ES-I3 (cell line): ENCODE data around the gene LRCH4.

ENCODE experiments used
- H3K36me3 ChIP-seq: 2 replicates; pipeline ENCODE4 v1.6.1; 2013; ENCODE audit warnings: mild to moderate bottlenecking, low read length, control low read depth, moderate library complexity; ENCODE audit not compliant: insufficient read depth
- H3K4me1 ChIP-seq: 2 replicates; pipeline ENCODE4 v1.6.1; 2013; ENCODE audit warnings: mild to moderate bottlenecking, control low read depth, low read length; ENCODE audit not compliant: insufficient read depth
- H3K9ac ChIP-seq: 2 replicates; pipeline ENCODE4 v1.6.1; 2013; ENCODE audit warnings: low read depth, mild to moderate bottlenecking, low read length, moderate library complexity
- H3K9me3 ChIP-seq: 2 replicates; pipeline ENCODE4 v1.6.1; 2013; ENCODE audit warnings: mild to moderate bottlenecking, low read length, moderate library complexity; ENCODE audit not compliant: control insufficient read depth, insufficient read depth

The LRCH4 gene

GRCh38 chr7:100582041-100582579, 3.8 kb downstream of the LRCH4 start:
- Histone ChIP-seq H3K9ac (no peak overlapping the region), H3K4me1 (no peaks in the 10 kb centered on the region; the same call in 1 of the 2 replicates), H3K36me3 (peaks cover 13% of the 10 kb centered on the region; the same call in 1 of the 2 replicates), H3K9me3 (no peaks in the 10 kb centered on the region)

GRCh38 chr7:100580466-100581283, 5.3 kb downstream of the LRCH4 start:
- Histone ChIP-seq H3K9me3 (no peaks in the 10 kb centered on the region), H3K36me3 (peaks cover 13% of the 10 kb centered on the region; the same call in 1 of the 2 replicates), H3K4me1 (no peaks in the 10 kb centered on the region; the same call in 1 of the 2 replicates), H3K9ac (no peak overlapping the region)

- Histone ChIP-seq H3K9me3 (no peaks in the 10 kb centered on the region), H3K4me1 (no peaks in the 10 kb centered on the region; the same call in 1 of the 2 replicates), H3K9ac (no peak overlapping the region), H3K36me3 (peaks cover 13% of the 10 kb centered on the region; the same call in 1 of the 2 replicates)
Observed at GRCh38 chr7:100578246-100579183, 7.4 kb downstream of the LRCH4 start.

- Histone ChIP-seq H3K9me3 (no peaks in the 10 kb centered on the region), H3K36me3 (peaks cover 13% of the 10 kb centered on the region; the same call in 1 of the 2 replicates), H3K4me1 (peaks cover 3% of the 10 kb centered on the region; the same call in 1 of the 2 replicates), H3K9ac (no peak overlapping the region)
Observed at GRCh38 chr7:100577507-100577906, 8.4 kb downstream of the LRCH4 start.

DNA sequence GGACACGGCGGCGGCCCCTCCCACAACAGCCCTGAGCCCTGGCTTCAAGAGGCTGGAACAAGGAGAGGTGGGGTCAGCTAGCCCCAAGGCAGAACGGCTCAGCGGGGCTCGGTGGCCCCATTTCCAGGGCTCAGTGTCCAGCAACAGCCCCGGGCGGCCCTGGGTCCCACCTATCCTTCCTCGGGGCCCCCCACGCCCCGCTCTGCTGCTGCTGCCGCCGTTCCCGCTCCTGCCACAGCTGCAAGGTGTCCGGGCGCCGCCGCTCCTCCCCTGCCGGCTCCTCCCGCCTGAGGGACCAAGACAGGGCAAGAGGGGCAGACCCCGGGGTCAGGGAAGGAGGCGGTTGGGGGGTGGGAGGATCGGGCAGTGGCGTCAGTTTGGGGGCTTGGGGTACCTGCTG, 8.8 kb downstream of the LRCH4 start:
- peaks cover 13% of the 10 kb centered on the region; the same call in 1 of the 2 replicates for H3K36me3 ChIP-seq

GRCh38 chr7:100576384-100576993, 9.4 kb downstream of the LRCH4 start:
- Histone ChIP-seq H3K36me3 (peaks cover 11% of the 10 kb centered on the region; the same call in 1 of the 2 replicates), H3K4me1 (peaks cover 10% of the 10 kb centered on the region; the same call in 1 of the 2 replicates), H3K9me3 (no peaks in the 10 kb centered on the region), H3K9ac (no peak overlapping the region)

More for the DNA sequence above, 8.8 kb downstream of the LRCH4 start:
- Histone ChIP-seq H3K4me1 (peaks cover 5% of the 10 kb centered on the region; the same call in 1 of the 2 replicates), H3K9ac (no peak overlapping the region), H3K9me3 (no peaks in the 10 kb centered on the region)

DNA sequence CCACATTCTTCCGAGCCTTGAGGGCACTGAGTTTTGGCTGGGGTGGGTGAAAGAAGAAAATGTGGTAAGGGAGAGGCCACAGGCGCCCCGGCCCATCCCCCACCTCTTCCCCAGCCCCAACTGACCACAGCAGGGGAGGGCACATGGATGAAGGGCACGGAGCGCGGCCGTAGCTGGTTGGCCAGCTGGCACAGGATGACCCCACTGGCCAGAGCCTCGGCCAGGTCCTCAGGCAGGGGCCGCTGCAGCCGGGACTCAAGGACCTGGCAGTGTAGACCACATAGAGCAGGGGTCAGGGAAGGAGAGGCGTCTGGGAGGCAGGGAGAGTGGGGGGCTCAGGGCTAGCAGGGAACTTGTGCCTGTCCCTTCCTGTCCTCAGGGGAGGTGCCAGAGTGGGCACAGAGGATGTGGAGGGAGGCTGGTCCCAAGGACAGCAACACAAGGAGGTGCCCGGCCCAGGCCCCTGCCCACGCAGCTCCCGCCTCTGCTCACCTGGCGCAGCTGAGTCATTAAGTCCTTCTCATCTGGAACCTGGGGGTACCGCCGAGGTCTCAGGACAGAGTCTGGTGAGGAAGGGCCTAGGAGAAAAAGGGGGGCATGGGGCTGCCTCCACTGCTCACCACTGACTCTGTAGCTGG, 10.1 kb downstream of the LRCH4 start:
- H3K36me3 ChIP-seq, result peaks cover 7% of the 10 kb centered on the region; the same call in 1 of the 2 replicates
- H3K9ac ChIP-seq, result no peak overlapping the region
- H3K4me1 ChIP-seq, result peaks cover 10% of the 10 kb centered on the region; the same call in 1 of the 2 replicates
- no peaks in the 10 kb centered on the region for H3K9me3 ChIP-seq

- peaks cover 10% of the 10 kb centered on the region; the same call in 1 of the 2 replicates for H3K4me1 ChIP-seq
- 0 out of 2 replicates have a peak, but pooled peaks cover 4% of the 10 kb centered on the region for H3K36me3 ChIP-seq
- H3K9ac ChIP-seq, result no peak overlapping the region
- H3K9me3 ChIP-seq, result no peaks in the 10 kb centered on the region
Observed at GRCh38 chr7:100575206-100575631, 10.7 kb downstream of the LRCH4 start.

DNA sequence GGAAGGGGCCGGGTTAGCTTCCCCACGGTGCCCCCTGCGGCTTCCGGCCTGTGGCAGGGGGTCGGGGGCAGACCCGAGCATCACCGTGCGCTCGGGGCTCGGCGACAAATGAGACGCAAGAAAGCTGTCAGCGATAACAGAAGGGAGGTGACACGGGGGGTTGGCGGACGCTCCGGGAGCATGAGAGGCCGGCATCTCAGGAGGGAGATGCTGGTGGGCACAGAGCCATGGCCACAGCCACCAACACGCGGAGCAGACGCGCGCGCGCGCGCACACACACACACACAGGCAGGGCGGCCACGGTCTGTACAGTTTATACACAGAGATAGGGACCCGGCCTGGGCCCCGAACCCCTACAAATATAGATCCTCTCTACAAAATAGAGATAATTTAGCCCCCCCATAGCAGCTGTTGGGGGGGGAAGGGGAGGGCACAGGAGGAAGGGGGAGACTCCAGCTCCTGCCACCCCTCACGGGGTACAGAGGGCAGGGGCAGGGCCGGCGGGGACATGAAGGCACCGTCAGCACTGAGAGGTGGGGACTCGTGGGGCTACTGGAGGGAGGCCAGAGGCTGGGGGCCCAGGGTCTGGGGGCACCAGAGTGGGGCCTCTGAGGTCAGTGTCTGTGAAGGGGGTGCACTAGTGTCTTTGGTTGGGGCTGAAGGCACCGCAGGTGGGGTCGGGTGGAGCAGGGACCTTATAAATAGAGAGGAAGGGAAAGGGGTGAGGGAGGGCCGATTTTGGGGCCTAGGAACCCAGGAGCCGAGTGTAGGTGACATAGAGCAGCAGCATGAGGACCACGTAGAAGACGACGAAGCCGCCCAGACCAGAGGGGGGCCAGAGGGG, 11.3 kb downstream of the LRCH4 start:
- Histone ChIP-seq H3K36me3 (0 out of 2 replicates have a peak, but pooled peaks cover under 1% of the 10 kb centered on the region), H3K4me1 (peaks cover 10% of the 10 kb centered on the region; the same call in 1 of the 2 replicates), H3K9me3 (no peaks in the 10 kb centered on the region), H3K9ac (no peak overlapping the region)

GRCh38 chr7:100573691-100574361, 12.1 kb downstream of the LRCH4 start, which contains the start of gene SAP25:
Gene SAP25, minus strand, starts transcription at chr7:100573900. Its CDS starts 158 bp downstream, at chr7:100573742.
- no peak within 1 kb of the TSS for H3K9ac ChIP-seq
- no peaks in the 10 kb centered on the region for H3K9me3 ChIP-seq
- H3K4me1 ChIP-seq, result peaks cover 15% of the 10 kb centered on the region; the same call in 1 of the 2 replicates
- no peaks in the 10 kb centered on the region for H3K36me3 ChIP-seq

DNA sequence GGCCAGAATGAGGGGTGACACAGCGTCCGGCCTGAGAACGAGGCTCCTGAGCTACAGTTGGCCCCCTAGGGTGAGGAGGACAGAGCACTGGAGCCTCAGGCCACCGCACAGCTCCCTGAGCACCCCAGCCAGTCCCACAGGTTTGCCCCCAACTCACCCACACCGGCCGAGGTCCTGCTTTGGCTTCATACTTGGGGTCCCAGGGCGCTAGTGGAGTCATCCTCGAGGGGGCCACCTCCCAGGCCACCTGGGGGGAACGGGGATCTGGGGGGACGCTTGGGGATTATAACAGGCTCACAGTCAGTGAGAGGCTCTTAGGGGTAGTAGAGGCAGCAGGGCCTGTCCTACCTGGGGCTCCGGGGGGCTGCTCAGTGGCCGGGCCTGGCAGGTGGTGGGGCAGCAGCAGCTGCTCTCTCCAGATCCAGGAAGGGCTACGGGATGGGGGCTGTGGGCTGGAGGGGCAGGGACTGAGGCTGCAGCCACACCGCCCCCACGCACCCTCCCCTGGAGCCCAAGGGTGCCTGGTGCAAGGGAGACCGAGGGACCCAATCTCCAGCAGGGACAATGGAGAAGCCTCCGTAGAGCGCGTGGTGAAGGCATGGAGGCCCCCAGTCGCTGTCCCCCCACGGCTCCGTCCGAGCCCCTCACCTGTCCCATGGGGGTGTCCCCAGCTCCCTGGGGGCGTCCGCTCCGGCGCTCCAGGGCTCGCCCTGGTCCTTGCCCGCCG, 12.8 kb downstream of the LRCH4 start:
- H3K4me1 ChIP-seq, result peaks cover 16% of the 10 kb centered on the region; the same call in 1 of the 2 replicates

More for the DNA sequence above, 12.8 kb downstream of the LRCH4 start:
- H3K9ac ChIP-seq, result no peak overlapping the region
- H3K36me3 ChIP-seq, result no peaks in the 10 kb centered on the region
- H3K9me3 ChIP-seq, result no peaks in the 10 kb centered on the region
